ENCODE measurements around the gene BAIAP2.

GRCh38 chr17:81166033-81166492 lies 131.1 kb downstream of the BAIAP2 start, which contains the start of gene AATK:
- TF ChIP-seq CTCF (conservative IDR thresholded peaks at IDR 0.05; ENCODE audit: low read length) (no peak), EZH2phosphoT487 (IDR thresholded peaks at IDR 0.05; ENCODE audit: borderline replicate concordance) (no peak)

Data from Loucy (cell line).